ENCODE results near the gene EIF2B4. TPM values are rescaled to one million over a fixed set of nuclear protein-coding genes. Genes with fewer than 3 reads are reported as not detected.

The EIF2B4 gene
- total RNA-seq, 1 donor from 2014 or later, result 35.0 TPM

DNA sequence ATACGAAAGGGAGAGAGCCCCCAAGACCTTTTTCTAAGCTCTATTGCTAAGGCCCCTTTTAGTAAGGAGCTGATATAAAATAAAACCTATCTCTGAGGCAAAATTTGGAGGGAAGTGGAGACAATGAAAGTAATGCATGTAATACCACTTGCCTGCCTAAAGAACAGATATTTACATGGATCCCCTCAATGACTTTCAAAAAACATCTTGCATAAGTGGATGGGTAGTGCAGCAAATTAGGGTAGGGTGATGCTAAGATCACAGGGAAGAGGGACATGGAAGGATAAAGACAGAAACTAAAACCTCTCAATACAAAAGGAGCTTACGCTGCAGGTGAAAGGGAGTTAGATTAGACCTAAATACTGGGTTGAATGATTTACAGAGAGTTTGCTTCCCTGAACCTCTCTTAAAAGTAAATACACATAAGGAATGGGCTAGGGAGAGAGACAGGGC, 9.3 kb upstream of the EIF2B4 start:
- Histone ChIP-seq H3K4me1 (peaks cover 15% of the 10 kb centered on the region), H3K36me3 (peaks cover 58% of the 10 kb centered on the region), H3K9me3 (no peaks in the 10 kb centered on the region), H3K4me3 (peak overlapping the region; percentile 78), H3K27ac (peak overlapping the region; percentile 91), H3K27me3 (no peaks in the 10 kb centered on the region)
- intact Hi-C loops (cut with DNase I), result no loop called here
- TF ChIP-seq, protein P1, sequence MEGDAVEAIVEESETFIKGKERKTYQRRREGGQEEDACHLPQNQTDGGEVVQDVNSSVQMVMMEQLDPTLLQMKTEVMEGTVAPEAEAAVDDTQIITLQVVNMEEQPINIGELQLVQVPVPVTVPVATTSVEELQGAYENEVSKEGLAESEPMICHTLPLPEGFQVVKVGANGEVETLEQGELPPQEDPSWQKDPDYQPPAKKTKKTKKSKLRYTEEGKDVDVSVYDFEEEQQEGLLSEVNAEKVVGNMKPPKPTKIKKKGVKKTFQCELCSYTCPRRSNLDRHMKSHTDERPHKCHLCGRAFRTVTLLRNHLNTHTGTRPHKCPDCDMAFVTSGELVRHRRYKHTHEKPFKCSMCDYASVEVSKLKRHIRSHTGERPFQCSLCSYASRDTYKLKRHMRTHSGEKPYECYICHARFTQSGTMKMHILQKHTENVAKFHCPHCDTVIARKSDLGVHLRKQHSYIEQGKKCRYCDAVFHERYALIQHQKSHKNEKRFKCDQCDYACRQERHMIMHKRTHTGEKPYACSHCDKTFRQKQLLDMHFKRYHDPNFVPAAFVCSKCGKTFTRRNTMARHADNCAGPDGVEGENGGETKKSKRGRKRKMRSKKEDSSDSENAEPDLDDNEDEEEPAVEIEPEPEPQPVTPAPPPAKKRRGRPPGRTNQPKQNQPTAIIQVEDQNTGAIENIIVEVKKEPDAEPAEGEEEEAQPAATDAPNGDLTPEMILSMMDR (IDR thresholded peaks at IDR 0.05), result no peak
- DNase-seq (no peak), ATAC-seq (no peak)

DNA sequence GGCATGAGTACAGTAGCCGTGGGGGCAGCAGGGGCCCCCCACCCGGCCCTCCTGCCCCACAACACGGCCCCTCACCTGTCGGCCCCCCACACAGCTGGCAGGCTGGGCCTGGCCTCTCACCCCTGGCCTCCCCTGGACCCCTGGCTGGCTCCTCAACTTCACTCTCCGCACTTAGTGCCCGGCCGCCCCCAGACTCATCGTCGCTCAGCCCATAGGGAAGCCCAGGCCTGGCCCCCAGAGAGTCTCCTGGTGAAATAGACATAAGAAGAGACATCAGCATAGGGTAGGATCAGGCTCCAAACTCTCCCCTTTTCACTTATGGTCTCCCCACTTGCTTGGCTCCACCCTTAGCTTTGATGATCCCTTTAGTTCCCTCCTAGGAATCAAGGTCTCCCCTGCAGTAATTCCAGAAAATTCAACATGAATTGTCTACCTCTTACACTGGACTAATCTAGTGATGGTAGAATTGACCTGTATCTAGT, 8.7 kb upstream of the EIF2B4 start:
- TF ChIP-seq, protein P1 (IDR thresholded peaks at IDR 0.05), result no peak
- intact Hi-C loops (cut with DNase I), result no loop called here
- Histone ChIP-seq H3K4me1 (peaks cover 15% of the 10 kb centered on the region), H3K36me3 (peaks cover 58% of the 10 kb centered on the region), H3K4me3 (peak overlapping the region; percentile 78), H3K27me3 (no peaks in the 10 kb centered on the region), H3K27ac (no peak overlapping the region), H3K9me3 (no peaks in the 10 kb centered on the region)
- ATAC-seq (no peak), DNase-seq (no peak)

DNA sequence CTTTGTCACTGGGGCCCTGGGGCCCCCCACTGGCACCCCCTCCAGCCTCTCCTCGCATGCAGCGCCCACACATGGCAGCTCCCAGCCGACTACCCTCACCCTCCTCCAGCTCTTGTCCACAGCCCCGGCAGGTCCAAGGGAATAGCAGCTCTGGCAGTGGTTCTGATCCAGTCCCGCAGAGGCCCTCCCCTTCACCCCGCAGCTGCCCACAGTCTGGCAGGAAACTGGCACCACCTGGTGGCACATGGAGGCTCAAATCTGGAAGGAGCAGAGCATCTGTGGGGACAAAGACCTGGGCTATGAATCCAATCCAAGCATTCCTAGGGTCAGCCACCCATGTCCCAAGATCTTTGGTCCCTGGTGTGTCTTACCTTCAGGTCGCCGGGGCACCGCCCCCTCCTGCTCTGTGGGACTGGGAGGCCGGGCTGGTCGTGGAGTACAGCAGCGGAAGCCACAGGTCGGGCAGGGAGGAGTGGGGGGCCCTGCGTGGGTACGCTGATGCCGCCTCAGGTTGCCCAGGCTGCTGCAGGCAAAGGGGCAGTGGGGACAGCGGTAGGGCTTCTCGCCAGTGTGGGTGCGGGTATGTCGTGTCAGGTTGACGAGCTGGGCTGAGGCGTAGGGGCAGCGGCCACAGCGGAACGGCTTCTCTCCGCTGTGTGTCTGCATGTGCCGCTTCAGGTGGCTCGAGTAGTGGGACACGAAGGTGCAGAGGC, 8.1 kb upstream of the EIF2B4 start:
- TF ChIP-seq, protein P1 (IDR thresholded peaks at IDR 0.05), result no peak
- Histone ChIP-seq H3K36me3 (peaks cover 58% of the 10 kb centered on the region), H3K4me1 (peaks cover 15% of the 10 kb centered on the region), H3K9me3 (no peaks in the 10 kb centered on the region), H3K27me3 (no peaks in the 10 kb centered on the region), H3K27ac (no peak overlapping the region), H3K4me3 (no peak overlapping the region)
- intact Hi-C loops (cut with DNase I), result no loop called here
- ATAC-seq (no peak), DNase-seq (peak; percentile 69)

DNA sequence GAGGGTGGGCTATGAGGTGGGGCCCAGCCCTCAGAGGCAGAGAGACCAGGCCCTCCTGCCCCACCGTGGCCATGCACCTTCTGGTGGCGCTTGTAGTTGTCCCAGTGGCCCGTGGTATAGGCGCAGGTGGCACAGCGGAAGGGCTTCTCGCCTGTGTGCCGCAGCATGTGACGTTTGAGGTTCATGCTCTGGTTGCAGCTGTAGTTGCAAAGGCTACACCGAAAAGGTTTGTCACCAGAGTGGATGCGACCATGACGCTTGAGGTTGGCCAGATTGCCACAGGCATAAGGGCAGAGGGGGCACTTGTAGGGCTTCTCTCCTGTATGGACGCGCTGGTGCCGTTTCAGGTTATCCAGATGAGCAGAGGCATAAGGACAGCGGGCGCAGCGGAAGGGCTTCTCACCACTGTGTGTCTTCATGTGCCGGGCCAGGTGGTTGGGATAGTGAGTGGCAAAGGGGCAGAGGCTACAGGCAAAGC, 7.5 kb upstream of the EIF2B4 start:
- H3K4me3 ChIP-seq, result no peak overlapping the region
- intact Hi-C loops (cut with DNase I), result no loop called here
- no peak for ATAC-seq
- peaks cover 20% of the 10 kb centered on the region for H3K4me1 ChIP-seq
- H3K27me3 ChIP-seq, result no peaks in the 10 kb centered on the region
- H3K9me3 ChIP-seq, result no peaks in the 10 kb centered on the region
- TF ChIP-seq, protein P1 (IDR thresholded peaks at IDR 0.05), result no peak
- H3K27ac ChIP-seq, result no peak overlapping the region
- DNase-seq, result no peak
- peaks cover 59% of the 10 kb centered on the region for H3K36me3 ChIP-seq

DNA sequence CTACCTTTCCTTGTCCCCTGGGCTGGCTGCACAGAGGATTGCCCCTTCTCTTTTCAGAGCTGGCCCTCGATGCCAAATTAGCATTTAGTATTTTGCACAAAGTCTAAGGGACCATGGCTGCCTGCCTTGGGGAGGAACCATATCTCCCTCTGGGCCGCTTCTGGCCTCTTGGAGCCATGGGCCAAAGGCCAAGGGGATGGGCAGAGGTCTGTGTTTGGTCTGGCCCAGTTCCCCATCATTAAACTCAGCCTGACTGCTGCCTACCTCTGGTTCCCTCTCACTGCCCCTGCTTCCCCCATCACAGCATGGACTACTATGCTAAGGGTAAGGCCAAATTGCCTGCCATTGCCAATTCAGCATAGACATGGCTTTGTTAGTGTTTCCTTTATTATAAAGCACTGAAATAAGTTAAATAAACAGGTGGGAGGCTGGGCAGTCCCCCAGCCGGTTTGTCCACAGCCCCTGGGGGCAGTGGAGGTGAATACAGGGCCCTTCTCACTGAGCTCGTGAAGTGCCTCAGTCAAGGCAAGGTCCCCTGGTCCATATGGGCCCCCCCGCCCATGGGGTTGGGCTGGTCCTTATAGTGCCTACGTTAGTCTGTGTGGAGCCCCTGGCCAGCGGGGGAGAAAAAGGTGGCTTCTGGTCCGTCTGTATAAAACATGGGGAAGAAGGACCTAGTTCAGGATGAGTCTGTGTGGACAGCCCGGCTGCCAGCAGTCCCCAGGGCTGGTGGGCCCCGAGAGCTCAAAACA, 6.9 kb upstream of the EIF2B4 start:
- TF ChIP-seq, protein P1 (IDR thresholded peaks at IDR 0.05), result no peak
- H3K36me3 ChIP-seq, result peaks cover 63% of the 10 kb centered on the region
- H3K4me1 ChIP-seq, result peaks cover 26% of the 10 kb centered on the region
- no peak for ATAC-seq
- no peak for DNase-seq
- H3K27me3 ChIP-seq, result no peaks in the 10 kb centered on the region
- intact Hi-C loops (cut with DNase I), result no loop called here
- H3K9me3 ChIP-seq, result no peaks in the 10 kb centered on the region
- H3K4me3 ChIP-seq, result no peak overlapping the region
- H3K27ac ChIP-seq, result no peak overlapping the region
